CD4-positive, alpha-beta T cell treated with Interleukin-21 for 1 hour (primary cell): ENCODE data around the gene FPR1.

Experiments used
- DNase-seq: peaks from one replicate; pipeline ENCODE4 v3.0.0-alpha.2; 2020

Gene FPR1

GRCh38 chr19:51702825-51703574 lies 48.7 kb downstream of the FPR1 start:
- peak; percentile 28 for DNase-seq

DNA sequence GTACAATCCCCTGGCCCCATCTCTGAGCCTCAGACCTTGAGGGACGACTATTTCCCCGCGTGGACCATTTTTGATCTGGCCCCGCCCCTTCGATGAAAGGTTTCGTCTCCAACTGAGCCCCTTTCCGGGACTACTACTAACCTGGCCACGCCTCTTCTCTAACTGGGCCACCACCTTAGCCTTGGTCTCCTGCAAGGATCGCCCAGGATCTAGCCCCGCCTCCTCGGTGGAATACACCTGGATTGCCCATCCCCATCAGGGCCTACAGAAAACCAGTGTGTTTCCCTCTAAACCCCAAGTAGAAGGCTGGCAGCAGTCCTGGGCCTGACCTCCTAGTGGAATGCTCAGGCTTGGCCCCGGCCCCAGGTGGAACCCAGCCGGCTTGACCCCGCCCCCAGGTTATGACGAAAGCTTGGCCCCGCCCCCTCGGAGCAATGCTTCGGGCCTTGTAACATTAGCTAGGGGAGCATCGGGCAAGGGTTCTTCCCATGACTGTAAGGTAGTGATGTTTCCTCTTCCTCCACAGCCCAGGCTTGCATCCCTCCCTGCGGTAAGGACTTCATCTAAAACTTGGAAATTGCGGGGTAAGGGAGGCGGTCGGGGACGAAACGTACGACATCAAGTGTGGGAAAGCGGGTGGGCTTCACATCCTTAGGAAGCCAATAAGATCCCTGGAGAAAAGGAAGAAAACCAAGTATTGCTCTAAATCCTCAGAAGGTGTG lies 49.4 kb downstream of the FPR1 start:
- DNase-seq: peak; percentile 59

DNA sequence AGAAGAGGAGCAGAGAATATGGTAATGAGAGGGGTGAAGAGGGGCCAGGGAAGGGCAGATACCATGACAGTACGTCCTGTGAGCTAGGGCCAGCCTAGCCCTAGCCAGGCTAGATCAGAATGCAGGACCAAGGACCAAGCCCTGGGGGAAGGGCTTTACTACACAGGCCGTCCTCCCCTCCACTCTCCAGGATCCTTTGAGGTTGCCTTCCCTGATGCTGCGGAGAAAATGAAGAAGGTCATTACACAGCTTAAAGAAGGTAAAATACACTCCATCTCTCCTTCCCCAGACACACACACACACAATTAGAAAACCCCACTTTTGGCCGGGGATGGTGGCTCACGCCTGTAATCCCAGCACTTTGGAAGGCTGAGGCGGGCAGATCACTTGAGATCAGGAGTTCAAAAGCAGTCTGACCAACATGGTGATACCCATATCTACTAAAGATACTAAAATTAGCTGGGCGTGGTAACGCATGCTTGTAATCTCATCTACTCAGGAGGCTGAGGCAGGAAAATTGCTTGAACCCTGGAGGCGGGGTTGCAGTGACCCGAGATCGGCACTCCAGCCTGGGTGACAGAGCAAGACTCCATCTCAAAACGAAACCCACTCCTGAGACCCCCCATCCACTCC lies 50.1 kb downstream of the FPR1 start:
- DNase-seq: no peak

GRCh38 chr19:51699170-51699569 lies 52.5 kb downstream of the FPR1 start:
- DNase-seq: no peak

DNA sequence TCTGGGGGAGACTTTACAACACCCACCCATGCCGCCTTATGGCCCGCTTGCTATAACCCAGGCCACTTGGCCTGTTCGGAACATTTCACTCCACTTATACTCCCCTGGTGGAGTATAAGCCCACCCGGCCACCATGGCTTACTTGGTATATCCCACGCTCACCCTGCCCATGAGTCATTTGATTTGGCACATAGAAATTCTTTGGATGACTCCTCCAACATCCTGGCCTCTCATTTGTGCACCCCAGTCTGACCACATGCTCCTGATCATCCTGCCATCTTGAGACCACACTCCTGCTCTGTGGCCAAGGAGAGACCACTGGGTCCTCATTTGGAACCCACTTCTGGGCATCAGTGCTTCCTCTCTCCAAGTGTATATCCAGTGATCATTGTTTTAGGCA lies 53.4 kb downstream of the FPR1 start:
- DNase-seq: no peak

GRCh38 chr19:51697169-51697776 lies 54.4 kb downstream of the FPR1 start:
- no peak for DNase-seq

GRCh38 chr19:51696606-51697005 lies 55.1 kb downstream of the FPR1 start:
- DNase-seq: no peak
